ENCODE measurements around the gene BEGAIN.

- no peak for TF ChIP-seq CTCF (IDR thresholded peaks at IDR 0.05; ENCODE audit: low read depth, low read length)
- TF ChIP-seq POLR2A (IDR thresholded peaks at IDR 0.05; ENCODE audit: extremely low read depth, insufficient read length), result no peak
Measured at GRCh38 chr14:100622708-100623485, 35.7 kb upstream of the BEGAIN start.

Data from NB4 (cell line).